Adipose tissue (tissue), 3 donors: ENCODE measurements around the gene GLI3. TPM values are rescaled to one million over a fixed set of nuclear protein-coding genes. Genes with fewer than 3 reads are reported as not detected.
A peak's percentile ranks its signal among the peaks of the same experiment; 100 is the strongest.

Source experiments
- H3K27ac ChIP-seq: one replicate; pipeline ENCODE4 v1.5.1; 2013; ENCODE audit warnings: low read depth, low read length
- WGBS, 3 donors: extraction: QIAGEN DNeasy Blood & Tissue Kit; methylation state at CpG; one replicate each; pipeline ENCODE4 v1.1.7; 2013; 5-methylcytosine and 5-hydroxymethylcytosine counted together
- polyA plus RNA-seq, 3 donors: library from polyadenylated mRNA; stranded (reverse); fragments of 200-250 nt; gene quantifications; one replicate each; pipeline ENCODE4 v1.2.3, GENCODE V29; 2013
- donor health status: healthy with polysubstance abuse.
- donor health status: Bipolar disorder and iron deficiency.
- donor health status: healthy.

GLI3 gene
- polyA plus RNA-seq, 3 donors = 0.51 to 8.4 (median 6.5) TPM

DNA sequence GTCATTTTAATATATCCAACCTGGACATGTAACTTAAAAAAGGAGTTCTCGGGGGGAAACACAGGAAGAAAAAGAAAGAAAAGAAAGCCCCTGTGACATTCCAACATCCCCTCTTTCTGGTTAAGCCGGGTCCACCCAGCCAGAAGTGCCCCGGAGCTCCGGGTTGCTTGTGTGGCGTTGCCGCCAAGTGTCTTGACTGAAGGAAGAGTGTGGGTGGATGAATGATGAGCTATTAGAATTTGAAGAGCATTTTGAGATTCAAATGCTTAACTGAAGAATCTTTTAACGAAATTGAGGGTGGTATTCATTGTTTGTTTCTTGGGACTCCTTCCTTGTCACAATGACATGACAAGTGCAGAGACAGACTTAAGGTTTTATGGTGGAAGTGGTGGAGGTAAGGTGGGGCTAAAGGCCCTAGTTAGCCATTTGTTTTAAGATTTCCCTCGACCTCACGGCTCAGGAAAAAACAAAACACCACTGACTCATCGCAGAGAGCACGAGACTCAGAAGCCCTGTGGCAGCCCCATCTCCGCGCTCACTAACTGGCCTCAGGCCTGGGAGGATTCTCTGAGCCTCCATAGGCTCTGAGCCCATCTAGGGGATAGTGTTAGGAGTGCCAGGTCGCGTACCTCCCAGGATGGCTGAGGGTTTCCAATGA, 1.8 kb upstream of the GLI3 start:
- WGBS, 3 donors = 40 to 56% (median 52%) methylated on average over 15 of the region's 15 CpGs

DNA sequence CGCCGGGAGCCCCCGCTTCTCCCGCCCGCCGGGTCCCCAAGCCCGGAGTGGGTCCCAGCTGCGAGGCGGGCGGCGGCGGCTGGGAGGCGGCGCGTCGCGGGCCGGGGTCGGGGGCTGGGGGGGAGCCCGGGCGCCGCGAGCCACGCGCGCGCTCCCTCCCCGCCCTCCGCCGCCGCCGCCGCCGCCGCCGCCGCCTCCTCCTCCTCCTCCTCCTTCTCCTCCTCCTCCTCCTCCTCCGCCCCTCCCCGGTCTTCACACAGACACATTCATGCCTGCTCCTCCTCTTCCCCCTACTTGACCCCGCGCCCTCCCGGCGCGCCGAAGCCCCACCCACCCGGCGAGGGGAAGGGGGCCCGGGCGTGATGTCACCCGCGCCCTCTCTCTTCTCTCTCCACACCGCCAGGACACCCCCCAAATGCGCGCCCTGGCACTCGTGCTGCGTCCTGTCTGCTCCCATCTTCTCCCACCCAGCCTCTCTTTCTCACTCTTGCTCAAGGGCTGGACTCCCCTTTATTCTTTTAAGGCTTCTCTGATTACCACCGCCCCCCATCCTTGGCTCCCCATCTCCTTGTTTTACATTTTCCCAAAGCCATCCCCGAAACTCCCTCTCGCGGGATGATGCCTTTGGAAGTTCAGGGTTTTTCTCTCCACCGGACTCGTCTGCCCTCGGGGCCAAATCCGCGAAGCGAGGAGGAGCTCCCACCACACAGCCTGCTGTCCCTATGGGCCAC, 967 bp upstream of the GLI3 start:
- WGBS, 3 donors = 6 to 7% (median 7%) methylated on average over 17 to 48 of the region's 66 CpGs
- peak overlapping the region; percentile 78 for H3K27ac ChIP-seq

More for the DNA sequence above, 1.8 kb upstream of the GLI3 start:
- no peak overlapping the region for H3K27ac ChIP-seq

DNA sequence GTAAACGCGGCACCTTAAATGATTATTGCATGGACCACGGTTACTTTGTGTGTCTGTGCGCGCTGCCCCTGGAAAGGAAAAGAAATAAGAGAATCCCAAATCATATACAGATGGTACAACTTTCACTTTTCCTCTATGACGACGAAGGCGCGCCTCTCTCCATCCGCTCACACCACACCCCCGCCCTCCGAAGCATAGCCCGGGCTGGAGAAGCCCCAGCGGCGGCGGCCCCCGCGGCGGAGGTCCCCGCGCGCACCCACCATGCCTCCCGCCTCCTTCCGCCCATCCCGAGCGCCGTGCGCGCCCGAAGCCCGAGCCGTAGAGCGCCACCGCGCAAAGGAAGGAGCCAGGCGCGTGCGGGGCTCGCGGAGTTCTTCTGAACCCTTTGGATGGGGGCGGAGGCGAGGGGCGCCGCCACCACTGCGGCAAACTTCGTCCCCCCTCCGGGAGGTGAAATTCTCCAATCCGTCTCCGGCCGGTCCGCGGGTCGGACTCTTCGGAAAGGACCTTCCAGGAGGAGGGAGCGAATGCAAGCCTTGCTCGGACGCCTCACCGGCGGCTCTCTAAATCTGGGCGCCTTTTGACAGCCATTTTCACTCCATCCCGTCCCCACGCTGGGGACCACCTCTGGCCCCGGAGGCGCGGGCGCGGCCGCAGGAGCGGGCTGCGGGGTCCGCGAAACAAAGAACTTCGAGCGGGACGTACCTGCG, 588 bp downstream of the GLI3 start:
- H3K27ac ChIP-seq = peak overlapping the region; percentile 2
- WGBS, 3 donors = 0 to 1% (median 1%) methylated on average over 74 to 76 of the region's 76 CpGs

DNA sequence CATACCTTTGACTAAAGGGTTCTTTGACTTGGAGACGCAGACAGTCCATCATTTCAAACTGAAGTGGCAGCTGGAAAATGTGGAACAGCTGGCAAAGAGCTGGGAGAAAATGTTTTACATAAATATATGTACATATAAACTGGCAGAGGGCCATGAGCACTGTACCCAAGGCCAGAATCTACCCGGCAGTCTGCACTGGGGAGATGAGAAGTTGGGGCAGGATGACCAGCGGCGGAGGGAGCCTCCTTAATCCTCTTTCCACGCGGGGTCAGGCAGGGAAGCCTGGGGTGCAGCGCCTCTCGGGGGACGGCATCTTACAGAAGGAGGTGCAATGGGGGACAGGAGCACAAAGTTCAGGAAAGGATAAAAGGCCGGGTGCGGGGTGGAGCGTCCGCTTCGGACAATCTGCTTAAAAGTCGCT, 1.3 kb downstream of the GLI3 start:
- H3K27ac ChIP-seq = no peak overlapping the region
- 7 to 11% (median 7%) methylated on average over 15 of the region's 15 CpGs for WGBS, 3 donors

DNA sequence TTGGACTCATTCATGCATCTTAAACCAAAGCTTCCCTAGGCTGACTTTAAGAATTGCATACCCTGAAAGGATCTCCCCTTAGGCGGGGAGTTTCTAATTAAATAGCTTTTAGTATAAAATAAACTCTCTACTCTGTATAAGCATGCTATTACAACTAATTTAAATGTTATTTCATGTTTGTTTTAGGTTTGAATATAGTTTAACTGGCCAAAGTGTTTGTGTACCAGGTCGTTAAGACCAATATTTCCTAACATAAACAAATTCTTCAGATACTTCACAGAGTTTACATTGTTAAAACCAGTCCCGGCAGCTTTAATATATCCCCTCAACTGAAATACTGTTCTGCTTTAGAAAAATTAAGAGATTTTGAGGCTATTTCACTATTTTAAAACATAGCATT, 2.3 kb downstream of the GLI3 start:
- WGBS, 3 donors = 50 to 59% (median 57%) methylated on average over 3 of the region's 3 CpGs
- H3K27ac ChIP-seq = no peak overlapping the region

DNA sequence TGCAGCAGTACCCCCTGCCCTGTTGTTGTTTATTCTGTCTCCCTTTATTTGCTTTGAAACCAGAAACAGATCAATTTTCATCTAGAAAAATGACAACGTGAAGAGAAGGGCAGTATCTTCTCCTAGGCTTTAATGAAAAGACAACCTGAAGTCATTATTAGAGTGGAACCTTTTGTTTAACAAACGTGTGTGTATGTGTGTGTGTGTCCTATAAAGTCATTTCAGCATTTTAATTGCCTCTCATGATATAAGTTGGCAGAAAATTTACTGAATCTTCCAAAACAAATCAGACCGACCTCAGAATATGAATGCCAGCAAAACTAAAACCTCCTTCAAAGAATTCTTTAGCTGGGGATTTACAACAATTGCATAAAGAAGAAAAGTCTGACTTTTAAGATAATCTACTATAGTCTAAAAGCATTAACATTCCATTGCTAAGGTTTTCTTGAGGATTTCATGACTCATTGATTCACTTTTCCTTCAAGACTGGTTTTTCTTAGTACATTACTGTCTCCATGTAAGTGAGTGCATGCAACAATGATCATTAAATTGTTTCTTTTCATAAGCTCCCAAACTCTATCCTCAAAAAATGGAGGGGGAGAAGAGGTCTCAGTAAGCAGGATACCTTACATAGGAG, 3.2 kb downstream of the GLI3 start:
- H3K27ac ChIP-seq = no peak overlapping the region
- 42 to 55% (median 46%) methylated on average over 3 of the region's 3 CpGs for WGBS, 3 donors

DNA sequence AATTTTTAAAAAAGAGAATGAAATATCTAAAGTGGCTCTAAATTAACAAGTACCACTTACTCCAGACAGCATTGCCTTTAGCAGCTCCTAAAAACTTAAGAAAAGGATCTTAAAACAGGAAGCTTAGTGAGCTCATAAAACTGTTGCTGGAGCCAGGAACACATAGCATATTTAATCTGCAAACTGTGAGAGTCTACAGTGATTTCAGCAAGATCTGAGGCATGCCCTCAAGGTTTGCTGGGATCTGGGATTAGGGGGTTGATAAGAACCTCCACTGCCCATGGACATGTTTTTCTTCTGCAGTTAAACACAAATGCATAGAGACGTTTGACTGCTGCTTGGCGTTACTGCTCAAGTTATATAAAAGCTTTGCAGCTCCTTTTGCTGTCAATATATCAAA, 3.8 kb downstream of the GLI3 start:
- WGBS, 3 donors = 37 to 49% (median 44%) methylated on average over 2 of the region's 2 CpGs
- no peak overlapping the region for H3K27ac ChIP-seq

DNA sequence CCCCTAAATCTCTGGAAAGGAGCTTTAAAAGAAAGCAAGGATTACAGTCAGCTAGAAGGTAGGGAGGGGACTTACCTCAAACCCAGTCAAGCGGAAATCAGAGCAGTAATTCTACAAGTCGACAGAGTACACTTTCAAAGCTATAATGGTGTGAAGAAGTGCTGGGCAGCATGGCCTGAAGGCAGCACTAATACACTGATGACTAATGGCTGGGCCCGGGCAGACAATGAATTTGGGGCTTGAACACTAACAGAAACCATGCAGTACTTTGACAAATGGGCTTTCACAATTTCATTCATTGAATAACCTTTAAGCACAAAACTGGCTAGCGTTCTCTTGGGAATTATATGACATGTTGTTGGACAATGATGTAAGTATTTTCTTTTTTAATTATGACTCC, 4.7 kb downstream of the GLI3 start:
- 59 to 68% (median 59%) methylated on average over 4 of the region's 4 CpGs for WGBS, 3 donors
- no peak overlapping the region for H3K27ac ChIP-seq

DNA sequence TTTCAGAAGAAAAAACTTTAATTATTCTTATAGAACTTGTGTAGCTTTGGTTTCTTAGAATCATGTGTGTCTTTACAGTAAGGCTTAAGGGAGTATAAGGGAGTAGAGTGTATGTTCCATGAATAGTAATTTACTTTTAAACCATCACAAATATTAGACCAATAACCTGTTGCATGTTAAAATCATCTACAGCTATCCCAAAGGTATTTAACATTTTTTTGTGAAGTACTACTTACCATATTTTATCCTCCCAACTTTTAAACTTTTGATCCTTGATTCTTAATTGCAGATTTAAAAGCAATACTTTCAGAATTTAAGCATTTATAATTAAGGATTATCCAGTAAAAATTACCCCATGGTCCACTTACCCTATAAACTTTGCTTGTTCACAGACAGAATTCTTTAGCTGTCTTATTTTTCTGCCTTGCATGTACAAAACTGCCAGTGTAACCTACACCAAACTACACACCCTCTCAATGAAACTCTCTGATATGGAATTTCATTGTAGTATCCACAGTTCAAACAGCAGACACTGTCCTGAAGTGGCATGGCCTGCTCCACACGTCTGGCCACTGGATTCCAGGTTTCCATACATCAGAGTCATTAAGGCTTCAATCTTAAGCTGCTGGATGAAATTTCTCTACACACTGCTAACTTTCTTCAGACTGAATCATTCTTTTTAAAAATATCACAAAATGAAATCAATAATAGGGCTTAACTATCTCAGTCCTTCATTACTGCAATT, 5.8 kb downstream of the GLI3 start:
- WGBS, 3 donors = 42 to 68% (median 54%) methylated on average over 1 of the region's 1 CpG
- H3K27ac ChIP-seq = no peak overlapping the region

DNA sequence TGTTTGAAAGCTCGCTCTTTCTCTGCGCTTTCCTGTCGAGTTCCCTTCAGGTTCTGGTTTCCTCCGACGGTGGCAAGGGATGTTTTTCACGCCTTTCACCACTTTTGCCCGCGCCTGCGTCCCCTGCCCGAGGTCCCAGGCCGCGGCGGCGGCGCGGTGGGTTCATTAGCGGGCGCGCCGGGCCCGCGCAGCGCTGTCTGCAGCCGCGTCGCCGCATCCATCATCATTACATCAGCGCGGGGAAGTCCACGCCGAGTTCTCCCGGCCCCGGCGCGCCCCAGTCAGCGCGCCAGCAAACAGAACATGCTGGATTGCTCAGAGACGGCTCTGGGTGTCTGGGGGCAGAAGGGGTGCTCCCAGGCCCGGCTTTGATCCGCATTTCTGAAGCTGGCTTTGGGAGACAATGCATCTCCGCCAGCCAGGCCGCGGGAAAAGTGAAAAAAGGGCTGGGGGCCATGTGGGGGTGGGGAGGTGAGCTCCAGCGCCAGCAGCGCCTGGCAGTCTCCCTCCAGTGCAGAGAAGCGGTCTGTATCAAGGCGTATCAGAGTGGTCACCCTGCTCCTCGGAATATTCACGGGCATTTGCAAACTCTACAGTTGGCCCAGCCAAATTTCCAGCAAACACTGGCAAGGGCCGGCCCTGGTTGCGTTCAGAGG, 8.9 kb downstream of the GLI3 start:
- 7 to 11% (median 8%) methylated on average over 51 of the region's 51 CpGs for WGBS, 3 donors
- no peak overlapping the region for H3K27ac ChIP-seq

DNA sequence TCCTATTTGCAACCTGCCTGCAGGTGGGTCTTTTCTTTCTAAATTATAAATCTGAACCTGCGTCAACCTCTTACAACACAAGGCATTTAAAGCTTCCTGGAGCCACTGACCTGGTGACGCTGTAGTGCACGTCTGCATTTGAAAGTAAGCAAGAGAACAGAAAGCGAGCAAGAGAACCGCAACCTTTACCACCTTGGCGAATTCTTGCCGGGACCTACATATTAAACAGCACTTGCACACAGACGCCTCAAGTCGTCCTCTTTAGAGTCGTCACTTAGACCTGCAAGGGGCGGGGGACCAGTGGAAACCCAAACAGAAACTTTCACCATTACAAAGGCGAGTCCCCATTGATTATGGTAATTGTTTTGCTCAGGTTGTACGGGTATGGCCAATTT, 9.5 kb downstream of the GLI3 start:
- WGBS, 3 donors = 21 to 34% (median 33%) methylated on average over 13 of the region's 13 CpGs
- H3K27ac ChIP-seq = no peak overlapping the region

DNA sequence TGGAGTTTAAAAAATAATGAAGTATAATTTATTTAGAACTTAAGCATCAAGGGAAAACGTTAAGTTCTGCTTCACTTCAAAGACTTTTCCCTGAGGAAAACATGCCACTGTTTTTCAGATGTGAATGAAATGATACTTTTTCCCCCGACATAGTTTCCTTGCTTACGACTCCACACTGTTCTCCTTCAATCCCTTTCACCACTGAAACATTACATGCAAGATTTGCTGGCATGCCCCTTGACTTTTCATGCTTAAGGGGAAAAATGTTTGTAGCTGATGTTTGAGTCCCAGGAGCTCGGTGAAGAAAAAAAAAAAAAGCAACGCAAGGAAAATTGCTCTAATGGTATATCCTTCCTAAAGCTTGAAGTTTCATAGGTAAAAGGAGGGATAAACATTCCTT, 10.0 kb downstream of the GLI3 start:
- no peak overlapping the region for H3K27ac ChIP-seq
- WGBS, 3 donors = 31 to 49% (median 34%) methylated on average over 5 of the region's 5 CpGs

DNA sequence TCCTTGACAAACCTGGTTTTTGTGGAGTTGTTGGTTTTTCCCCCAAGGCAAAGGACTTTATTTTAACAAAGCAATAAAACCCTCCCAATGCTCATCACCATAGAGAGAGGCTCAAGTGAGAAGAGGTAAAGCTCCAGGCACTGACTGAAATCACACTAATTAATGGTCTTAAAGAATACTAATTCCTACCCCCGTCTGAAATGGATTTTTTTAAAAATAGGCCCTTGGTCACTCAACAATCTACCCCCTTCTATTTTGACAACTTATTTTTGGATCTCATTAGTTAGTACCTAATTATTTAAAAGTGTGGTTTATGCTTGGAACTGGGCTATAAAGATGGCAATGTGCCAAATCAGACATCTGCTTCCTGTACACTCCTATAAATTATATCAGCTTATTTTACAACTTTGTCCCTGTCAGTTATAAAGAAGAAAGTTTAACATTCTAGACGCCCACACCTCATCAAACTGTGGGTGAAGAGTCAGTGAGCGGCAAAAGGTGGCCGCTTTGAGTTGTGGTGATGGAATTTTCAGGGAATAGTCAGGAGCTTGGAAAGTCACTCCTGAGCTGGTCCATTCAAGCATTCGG, 10.6 kb downstream of the GLI3 start:
- WGBS, 3 donors = 43 to 62% (median 49%) methylated on average over 5 of the region's 5 CpGs

DNA sequence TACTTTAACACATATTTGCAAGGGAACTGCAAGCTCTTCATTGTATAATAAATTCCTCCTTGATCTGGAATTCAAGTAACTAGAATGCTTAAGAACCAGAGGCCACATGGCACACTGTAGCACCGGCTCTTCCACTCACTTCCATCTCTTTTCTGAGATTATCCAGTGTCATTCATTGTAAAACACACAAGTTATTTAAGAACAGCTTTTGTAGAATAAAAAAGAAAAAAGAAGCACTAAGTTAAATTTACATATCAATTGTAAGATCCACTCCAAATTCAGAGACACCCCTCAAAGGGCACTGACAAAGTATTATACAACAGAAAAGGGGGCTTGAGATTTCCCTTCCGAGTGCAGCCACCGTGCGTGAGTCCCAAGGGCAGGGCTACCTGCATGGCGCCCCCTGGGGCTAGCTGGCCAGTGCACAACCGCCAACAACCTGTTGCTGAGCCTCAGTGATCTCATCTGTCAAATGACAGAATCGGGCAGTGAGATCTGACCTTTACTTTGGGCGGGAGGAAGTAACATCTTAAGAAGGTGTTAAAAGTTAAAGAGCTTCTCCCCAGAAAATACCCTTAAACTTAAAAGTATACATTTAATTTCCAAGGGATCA, 12.5 kb downstream of the GLI3 start:
- 68 to 90% (median 88%) methylated on average over 8 of the region's 8 CpGs for WGBS, 3 donors
- H3K27ac ChIP-seq = no peak overlapping the region

More for the DNA sequence above, 10.6 kb downstream of the GLI3 start:
- no peak overlapping the region for H3K27ac ChIP-seq

DNA sequence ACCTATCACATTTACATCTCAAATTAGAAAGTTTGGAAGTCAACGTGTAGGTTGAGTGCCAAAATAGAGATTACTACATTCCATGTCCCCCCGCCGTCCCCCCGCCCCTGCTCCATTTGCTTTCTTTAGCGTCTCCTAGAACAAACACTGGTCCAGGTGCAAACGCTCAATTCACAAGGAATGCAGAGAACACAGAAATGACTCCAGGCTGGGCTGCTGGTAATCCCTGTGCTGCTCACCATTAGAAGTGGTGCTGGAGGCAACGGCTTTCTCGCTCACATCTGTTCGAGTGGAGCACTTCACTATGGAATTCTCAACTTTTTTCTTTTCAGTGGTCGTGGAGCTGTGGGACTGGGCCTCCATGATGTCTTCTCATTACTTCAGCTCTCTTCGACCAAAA, 14.1 kb downstream of the GLI3 start:
- no peak overlapping the region for H3K27ac ChIP-seq
- 36 to 78% (median 73%) methylated on average over 11 of the region's 11 CpGs for WGBS, 3 donors

DNA sequence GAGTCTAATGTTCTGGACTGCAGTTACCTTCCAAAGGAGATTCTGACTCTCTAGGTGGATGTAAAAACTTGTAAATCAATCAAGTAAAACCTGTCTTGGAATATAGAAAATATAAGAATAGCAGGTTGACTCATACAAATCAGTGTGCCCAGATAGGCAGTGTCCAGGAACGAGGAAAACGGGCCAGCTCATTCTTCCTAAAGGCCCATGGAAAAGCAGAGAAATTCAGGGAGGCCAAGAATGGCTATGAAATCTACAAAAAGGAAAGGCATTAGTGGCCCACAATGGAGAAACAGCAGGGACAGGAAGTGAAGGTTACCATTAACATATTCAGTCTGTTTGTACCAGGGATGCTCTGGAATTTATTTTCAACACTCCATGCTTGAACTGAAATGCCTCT, 14.9 kb downstream of the GLI3 start:
- 80 to 92% (median 85%) methylated on average over 2 of the region's 2 CpGs for WGBS, 3 donors
- no peak overlapping the region for H3K27ac ChIP-seq

DNA sequence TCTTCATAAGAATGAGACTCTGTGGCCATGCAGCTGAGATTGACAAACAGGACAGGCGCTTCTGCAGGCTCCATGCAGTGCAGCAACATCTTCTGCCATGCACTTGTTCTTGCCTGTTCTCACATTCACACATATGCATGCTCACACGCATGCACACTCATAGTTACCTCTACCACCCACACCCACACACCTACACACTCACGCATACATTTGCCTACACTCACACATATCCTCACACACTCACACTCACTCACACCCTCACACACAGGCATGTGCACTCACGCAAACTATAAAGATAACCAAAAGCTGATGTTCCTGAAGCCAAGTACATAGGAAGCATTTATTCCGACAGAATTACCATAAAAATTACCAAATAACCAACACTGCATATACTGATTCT, 15.7 kb downstream of the GLI3 start:
- H3K27ac ChIP-seq = no peak overlapping the region
- whole genome bisulfite sequencing, 3 donors = 83 to 96% (median 92%) methylated on average over 5 of the region's 5 CpGs
